Measurements from ENCODE around the gene HOXC9. TPM values are rescaled to one million over a fixed set of nuclear protein-coding genes. Genes with fewer than 3 reads are reported as not detected.

The HOXC9 gene
- total and polyA plus RNA-seq, 2 of the 8 experiments (the other 6 are each of a cell fraction or from before 2014, with no cell fraction given): not detected

DNA sequence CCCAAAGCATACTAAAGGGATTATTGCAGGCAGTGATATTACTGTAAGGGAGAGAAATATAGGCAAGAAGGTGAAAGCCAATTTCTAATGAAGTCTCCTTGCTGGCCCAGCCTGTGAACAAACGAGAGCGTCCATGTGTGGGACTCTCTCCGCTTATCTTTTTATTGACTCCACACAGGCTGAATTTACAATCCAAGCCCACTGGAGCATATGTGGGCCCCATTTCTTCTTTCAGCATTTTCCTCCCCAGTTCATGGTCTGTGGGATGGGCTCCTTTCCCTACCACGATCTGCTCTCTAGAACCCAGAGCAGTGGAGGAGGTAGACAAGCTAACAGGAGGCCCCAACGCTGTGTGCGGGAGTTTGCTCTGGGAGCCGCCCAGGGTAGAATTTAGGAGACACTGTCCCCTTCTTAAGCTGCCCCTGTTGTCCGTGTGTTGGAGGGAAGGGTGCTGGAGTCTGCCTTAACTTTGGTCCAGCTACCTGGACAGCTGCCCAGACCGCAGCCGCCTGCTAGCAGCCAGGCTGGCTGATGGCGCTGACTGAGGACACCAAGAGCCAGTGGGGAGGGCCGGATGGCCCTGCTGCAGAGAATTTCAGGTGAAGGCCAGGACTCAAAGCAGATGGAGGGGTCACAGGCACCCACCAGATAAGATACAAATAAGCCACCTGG is 30.2 kb upstream of the HOXC9 start:
- Histone ChIP-seq H3K56ac (replicated peaks; ENCODE audit: insufficient read length, low read depth, low read length) (no peak overlapping the region), H3K4me2 (ENCODE audit: insufficient read depth in 1 of 2, low read depth in 2 of 2, low read length in 2 of 2) (no peak overlapping the region), H4K91ac (replicated peaks; ENCODE audit: insufficient read length, low read length) (no peak overlapping the region), H3K4ac (replicated peaks; ENCODE audit: insufficient read length, low read depth, low read length) (no peak overlapping the region), H3K36me3 (ENCODE audit: control insufficient read depth in 2 of 4, insufficient read depth in 4 of 4, low read length in 3 of 4) (peaks cover 0 to 3% (median 0%) of the 10 kb centered on the region in 4 experiments; a peak in 2 of 8 replicates), H3K79me1 (ENCODE audit: low read depth, low read length) (no peaks in the 10 kb centered on the region), H3K14ac (ENCODE audit: insufficient read length) (no peak overlapping the region), H4K5ac (ENCODE audit: insufficient read length, low read depth, low read length) (no peak overlapping the region), H3K9me3 (ENCODE audit: insufficient read depth in 2 of 2, low read depth in 1 of 2, low read length in 1 of 2) (0 out of 4 replicates have a peak, but pooled peaks cover 0 to 2% of the 10 kb centered on the region in 2 experiments), H2BK20ac (ENCODE audit: low read length) (no peak overlapping the region), H2AFZ (ENCODE audit: low read length) (no peak overlapping the region), H3K23me2 (ENCODE audit: low read depth, low read length) (0 out of 2 replicates have a peak, but pooled peaks cover 1% of the 10 kb centered on the region), H3K9ac (replicated peaks in 1 of 4; ENCODE audit: extremely low read depth in 1 of 4, low read depth in 3 of 4, low read length in 3 of 4) (no peak overlapping the region), H3K4me1 (replicated peaks in 1 of 4; ENCODE audit: control insufficient read depth in 3 of 4, insufficient read depth in 4 of 4, low read length in 3 of 4) (peaks cover 0 to 8% (median 4%) of the 10 kb centered on the region in 4 experiments; a peak in 5 of 7 replicates), H4K8ac (ENCODE audit: extremely low read depth, insufficient read depth, low read length) (no peak overlapping the region), H2BK5ac (ENCODE audit: low read depth, low read length) (no peak overlapping the region), H3K27me3 (replicated peaks in 1 of 4; ENCODE audit: control insufficient read depth in 3 of 4, extremely low read depth in 1 of 4, insufficient read depth in 3 of 4, low read length in 3 of 4) (peaks cover 99 to 100% (median 100%) of the 10 kb centered on the region in 4 experiments), H3K23ac (ENCODE audit: insufficient read length) (no peak overlapping the region), H2AK5ac (ENCODE audit: low read depth, low read length) (no peak overlapping the region), H2BK120ac (replicated peaks; ENCODE audit: low read depth, low read length) (no peak overlapping the region), H3K4me3 (ENCODE audit: extremely low read depth in 1 of 4, insufficient read depth in 2 of 4, low read depth in 3 of 4, low read length in 4 of 4) (no peak overlapping the region), H3K79me2 (ENCODE audit: control insufficient read depth in 1 of 2, insufficient read depth in 2 of 2, low read length in 2 of 2) (no peaks in the 10 kb centered on the region), H3K18ac (ENCODE audit: extremely low read depth, low read length) (no peak overlapping the region), H2BK15ac (ENCODE audit: low read length) (no peak overlapping the region), H4K20me1 (replicated peaks in 1 of 2; ENCODE audit: control insufficient read depth in 1 of 2, insufficient read depth in 2 of 2, low read length in 2 of 2) (peaks cover 15 to 36% of the 10 kb centered on the region in 2 experiments), H3K27ac (ENCODE audit: low read depth, low read length) (no peak overlapping the region), H2BK12ac (ENCODE audit: low read depth, low read length) (0 out of 2 replicates have a peak overlapping the region, but pooled peaks have one; percentile 27)
- no peak for FAIRE-seq
- WGBS, 2 experiments (ENCODE audit: extremely low coverage in 1 of 2, insufficient coverage in 1 of 2, insufficient read length in 1 of 2, insufficient replicate concordance in 2 of 2, low coverage in 1 of 2, low lambda C conversion rate in 2 of 2, missing lambda C conversion rate in 1 of 2): 35% methylated on average over 12 of the region's 12 CpGs; no CpG with 5 or more reads in 1 of the 2 experiments
- POLR2A ChIA-PET (ENCODE audit: partially characterized antibody): interaction anchor here (1.1 kb wide), 2 partner anchors 16 to 44 kb away, joined by 3 read pairs; no protein-coding TSS in a partner anchor
- DNase-seq (ENCODE audit: low read depth in 1 of 2, low spot score in 2 of 2): no peak
- TF ChIP-seq EZH2 (IDR thresholded peaks at IDR 0.05; ENCODE audit: low read depth, low read length, severe bottlenecking) (peak; percentile 81), SUZ12 (IDR thresholded peaks at IDR 0.05; ENCODE audit: low read length) (peak; percentile 91), SIN3A (conservative IDR thresholded peaks at IDR 0.05 in 1 of 2, IDR thresholded peaks at IDR 0.05 in 1 of 2; ENCODE audit: low read depth in 1 of 2, low read length in 2 of 2) (no peak)
- CTCF ChIA-PET (ENCODE audit: partially characterized antibody): interaction anchor here (0.6 to 2.4 kb wide), 10 partner anchors 15 to 217 kb away, joined by 3 to 8 read pairs (median 3); partner anchors contain the start of genes CISTR, HOXC10 and HOXC5
